Measurements from ENCODE around the gene PSMC2. TPM values are rescaled to one million over a fixed set of nuclear protein-coding genes. Genes with fewer than 3 reads are reported as not detected.
"Not testable (repeated sequence)": the region's sequence is repeated elsewhere in the genome, so short reads cannot be mapped to it uniquely, and the experiment has no call there.

PSMC2 gene
- total RNA-seq, 3 donors from 2014 or later (not counting 1 experiment from before 2014, with no cell fraction given), result 82.1 to 93.9 (median 88.1) TPM

DNA sequence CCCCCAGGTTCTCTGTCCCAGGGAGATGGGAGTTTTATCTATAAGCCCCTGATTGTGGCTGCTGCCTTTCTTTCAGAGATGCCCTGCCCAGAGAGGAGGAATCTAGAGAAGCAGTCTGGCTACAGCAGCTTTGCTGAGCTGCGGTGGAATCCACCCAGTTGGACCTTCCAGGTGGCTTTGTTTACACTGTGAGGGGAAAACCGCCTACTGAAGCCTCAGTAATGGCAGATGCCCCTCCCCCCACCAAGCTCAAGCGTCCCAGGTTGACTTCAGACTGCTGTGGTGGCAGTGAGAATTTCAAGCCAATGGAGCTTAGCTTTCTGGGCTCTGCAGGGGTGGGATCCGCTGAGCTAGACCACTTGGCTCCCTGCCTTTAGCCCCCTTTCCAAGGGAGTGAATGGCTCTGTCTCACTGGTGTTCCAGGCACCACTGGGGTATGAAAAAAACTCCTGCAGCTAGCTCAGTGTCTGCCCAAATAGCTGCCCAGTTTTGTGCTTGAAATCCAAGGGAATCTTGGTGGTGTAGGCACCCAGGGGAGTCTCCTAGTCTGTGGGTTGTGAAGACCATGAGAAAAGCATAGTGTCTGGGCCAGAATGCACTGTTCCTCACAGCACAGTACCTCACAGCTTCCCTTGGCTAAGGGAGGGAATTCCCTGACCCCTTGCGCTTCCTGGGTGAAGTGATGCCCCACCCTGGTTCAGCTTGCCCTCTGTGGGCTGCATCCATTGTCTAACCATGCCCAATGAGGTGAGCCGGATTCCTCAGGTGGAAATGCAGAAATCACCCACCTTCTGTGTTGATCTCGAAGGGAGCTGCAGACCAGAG lies 58.6 kb downstream of the PSMC2 start:
- intact Hi-C loops (cut with micrococcal nuclease), result loop anchor here (5.0 kb wide), 1 partner anchor 109 kb away; the partner anchor contains the start of gene PMPCB
- H3K36me3 Mint-ChIP-seq; H3K4me3 Mint-ChIP-seq; DNase-seq; ATAC-seq; H3K4me1 Mint-ChIP-seq; H3K27ac Mint-ChIP-seq; H3K36me3 ChIP-seq (ENCODE audit: control insufficient read depth, insufficient read depth, low read length); H3K27ac ChIP-seq (ENCODE audit: low read length); H3K27me3 ChIP-seq (ENCODE audit: control insufficient read depth, insufficient read depth, low read length); H3K4me3 ChIP-seq (ENCODE audit: low read length); H3K4me1 ChIP-seq (ENCODE audit: control insufficient read depth, insufficient read depth, low read length); H3K9me3 Mint-ChIP-seq; H3K9me3 ChIP-seq (ENCODE audit: control insufficient read depth, insufficient read depth, low read length): not testable (repeated sequence)
- 85% methylated on average over 7 of the region's 7 CpGs for WGBS (ENCODE audit: insufficient coverage)
- H3K27me3 Mint-ChIP-seq (ENCODE audit: low read depth in 2 of 2), result peaks cover 9 to 25% of the 10 kb centered on the region in 2 donors

DNA sequence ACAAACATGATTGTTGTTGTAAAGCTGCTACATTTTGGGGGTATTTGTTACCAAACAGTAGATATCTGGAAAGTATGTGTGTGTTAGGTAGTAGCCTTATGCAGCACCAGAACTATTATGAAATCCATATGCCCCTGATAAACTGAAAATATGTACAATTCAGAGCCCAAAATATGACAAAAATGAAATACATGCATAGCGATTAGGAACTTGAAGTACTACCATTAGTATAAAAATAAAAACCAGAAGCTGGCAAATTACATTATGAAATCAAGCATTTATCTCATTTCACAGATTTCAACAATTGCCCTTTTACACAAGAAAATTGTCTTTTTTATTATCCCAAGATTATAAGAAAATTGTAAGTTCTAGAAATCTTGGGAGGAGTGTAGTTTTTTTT lies 64.7 kb downstream of the PSMC2 start:
- TF ChIP-seq, protein P1, sequence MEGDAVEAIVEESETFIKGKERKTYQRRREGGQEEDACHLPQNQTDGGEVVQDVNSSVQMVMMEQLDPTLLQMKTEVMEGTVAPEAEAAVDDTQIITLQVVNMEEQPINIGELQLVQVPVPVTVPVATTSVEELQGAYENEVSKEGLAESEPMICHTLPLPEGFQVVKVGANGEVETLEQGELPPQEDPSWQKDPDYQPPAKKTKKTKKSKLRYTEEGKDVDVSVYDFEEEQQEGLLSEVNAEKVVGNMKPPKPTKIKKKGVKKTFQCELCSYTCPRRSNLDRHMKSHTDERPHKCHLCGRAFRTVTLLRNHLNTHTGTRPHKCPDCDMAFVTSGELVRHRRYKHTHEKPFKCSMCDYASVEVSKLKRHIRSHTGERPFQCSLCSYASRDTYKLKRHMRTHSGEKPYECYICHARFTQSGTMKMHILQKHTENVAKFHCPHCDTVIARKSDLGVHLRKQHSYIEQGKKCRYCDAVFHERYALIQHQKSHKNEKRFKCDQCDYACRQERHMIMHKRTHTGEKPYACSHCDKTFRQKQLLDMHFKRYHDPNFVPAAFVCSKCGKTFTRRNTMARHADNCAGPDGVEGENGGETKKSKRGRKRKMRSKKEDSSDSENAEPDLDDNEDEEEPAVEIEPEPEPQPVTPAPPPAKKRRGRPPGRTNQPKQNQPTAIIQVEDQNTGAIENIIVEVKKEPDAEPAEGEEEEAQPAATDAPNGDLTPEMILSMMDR (IDR thresholded peaks at IDR 0.05), result no peak
- no peaks in the 10 kb centered on the region for H3K4me1 ChIP-seq (ENCODE audit: control insufficient read depth, insufficient read depth, low read length)
- no peak for ATAC-seq
- no peak overlapping the region for H3K4me3 ChIP-seq (ENCODE audit: low read length)
- Mint-ChIP-seq H3K36me3 (no peaks in the 10 kb centered on the region), H3K27ac (no peak overlapping the region), H3K27me3 (ENCODE audit: low read depth in 2 of 2) (peaks cover 8 to 11% of the 10 kb centered on the region in 2 donors), H3K9me3 (no peaks in the 10 kb centered on the region), H3K4me1 (no peaks in the 10 kb centered on the region), H3K4me3 (no peak overlapping the region)
- no peaks in the 10 kb centered on the region for H3K27me3 ChIP-seq (ENCODE audit: control insufficient read depth, insufficient read depth, low read length)
- no peak overlapping the region for H3K27ac ChIP-seq (ENCODE audit: low read length)
- no peaks in the 10 kb centered on the region for H3K36me3 ChIP-seq (ENCODE audit: control insufficient read depth, insufficient read depth, low read length)
- no peak for DNase-seq
- no peaks in the 10 kb centered on the region for H3K9me3 ChIP-seq (ENCODE audit: control insufficient read depth, insufficient read depth, low read length)
- intact Hi-C loops (cut with micrococcal nuclease), result no loop called here
- WGBS (ENCODE audit: insufficient coverage), result 100% methylated on average over 1 of the region's 1 CpG

DNA sequence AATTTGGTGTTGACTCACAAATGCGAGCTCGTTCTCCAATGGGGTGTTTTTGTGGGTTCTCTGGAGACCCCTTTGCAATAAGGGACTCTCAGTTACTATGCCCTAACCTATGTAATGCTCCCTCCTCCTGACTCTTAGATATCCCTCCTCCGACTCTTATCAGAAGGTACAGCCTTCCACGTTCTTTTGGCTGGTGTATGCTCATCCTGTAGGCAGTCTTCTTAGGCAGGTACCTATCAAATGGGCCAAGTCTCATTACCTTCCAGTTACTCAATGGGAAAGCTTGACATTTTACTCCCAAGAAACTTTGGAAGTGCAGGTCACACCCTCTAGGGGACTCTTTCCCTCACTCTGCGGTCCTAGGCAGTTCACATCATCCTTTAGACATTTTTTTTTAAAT lies 66.0 kb downstream of the PSMC2 start:
- ATAC-seq (no peak), DNase-seq (no peak)
- Histone ChIP-seq H3K27ac (ENCODE audit: low read length) (no peak overlapping the region), H3K4me1 (ENCODE audit: control insufficient read depth, insufficient read depth, low read length) (no peaks in the 10 kb centered on the region), H3K9me3 (ENCODE audit: control insufficient read depth, insufficient read depth, low read length) (no peaks in the 10 kb centered on the region), H3K27me3 (ENCODE audit: control insufficient read depth, insufficient read depth, low read length) (no peaks in the 10 kb centered on the region), H3K4me3 (ENCODE audit: low read length) (no peak overlapping the region), H3K36me3 (ENCODE audit: control insufficient read depth, insufficient read depth, low read length) (no peaks in the 10 kb centered on the region)
- 88% methylated on average over 3 of the region's 5 CpGs for WGBS (ENCODE audit: insufficient coverage)
- TF ChIP-seq, protein P1 (IDR thresholded peaks at IDR 0.05), result no peak
- Mint-ChIP-seq H3K9me3 (no peaks in the 10 kb centered on the region), H3K4me1 (no peaks in the 10 kb centered on the region), H3K27me3 (ENCODE audit: low read depth in 2 of 2) (peaks cover 14% of the 10 kb centered on the region in 2 donors), H3K36me3 (no peaks in the 10 kb centered on the region), H3K27ac (no peak overlapping the region), H3K4me3 (no peak overlapping the region)
- intact Hi-C loops (cut with micrococcal nuclease), result no loop called here

DNA sequence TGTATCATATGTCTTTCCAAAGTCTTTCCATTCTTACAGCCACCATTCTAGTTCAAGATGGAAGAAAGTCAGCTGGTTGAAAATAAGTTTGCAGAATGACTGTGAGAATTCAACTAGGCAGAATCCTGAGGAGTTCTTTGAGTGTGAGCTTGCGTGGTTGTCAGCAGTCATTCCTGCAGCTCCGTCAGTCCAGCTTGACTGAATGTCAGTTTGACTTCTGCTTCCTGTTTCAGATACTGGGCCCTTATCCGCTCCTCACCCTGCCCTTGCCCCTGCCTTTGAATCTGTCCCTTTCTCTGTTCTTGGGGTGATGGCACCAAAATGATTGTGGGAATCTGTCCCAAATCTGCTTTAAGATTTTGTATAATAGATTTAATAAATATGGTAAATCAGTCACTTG lies 70.8 kb downstream of the PSMC2 start:
- H3K27me3 Mint-ChIP-seq (ENCODE audit: low read depth in 2 of 2), result peaks cover 15 to 17% of the 10 kb centered on the region in 2 donors
- Histone ChIP-seq H3K9me3 (ENCODE audit: control insufficient read depth, insufficient read depth, low read length) (no peaks in the 10 kb centered on the region), H3K4me1 (ENCODE audit: control insufficient read depth, insufficient read depth, low read length) (no peaks in the 10 kb centered on the region), H3K36me3 (ENCODE audit: control insufficient read depth, insufficient read depth, low read length) (no peaks in the 10 kb centered on the region), H3K4me3 (ENCODE audit: low read length) (no peak overlapping the region), H3K27me3 (ENCODE audit: control insufficient read depth, insufficient read depth, low read length) (no peaks in the 10 kb centered on the region), H3K27ac (ENCODE audit: low read length) (no peak overlapping the region)
- 57% methylated on average over 3 of the region's 3 CpGs for WGBS (ENCODE audit: insufficient coverage)
- H3K4me1 Mint-ChIP-seq, result no peaks in the 10 kb centered on the region
- intact Hi-C loops (cut with micrococcal nuclease), result no loop called here
- H3K4me3 Mint-ChIP-seq, result no peak overlapping the region
- no peak for DNase-seq
- H3K36me3 Mint-ChIP-seq, result no peaks in the 10 kb centered on the region
- no peak for ATAC-seq
- H3K9me3 Mint-ChIP-seq, result no peaks in the 10 kb centered on the region
- no peak overlapping the region for H3K27ac Mint-ChIP-seq
- TF ChIP-seq, protein P1 (IDR thresholded peaks at IDR 0.05), result no peak

Other genes starting within 250 kb of the PSMC2 start
- gene NAPEPLD, start 198.5 kb upstream of the PSMC2 start, total RNA-seq, result 1 to 10 TPM; 5.3 to 6.7 (median 5.9) TPM
- gene PMPCB, start 50.2 kb upstream of the PSMC2 start, total RNA-seq, result 10 to 100 TPM; 65.4 to 77.9 (median 75.9) TPM
- gene DNAJC2, start 2.9 kb upstream of the PSMC2 start, total RNA-seq, result 10 to 100 TPM; 56.8 to 74.2 (median 59.9) TPM
- gene SLC26A5, start 98.6 kb downstream of the PSMC2 start, total RNA-seq, result under 1 TPM in 1 of 3 donors, not detected in 2; 0.30 TPM

Data from natural killer cell (primary cell).